ENCODE data around the gene KIF4A.
A peak's percentile ranks its signal among the peaks of the same experiment; 100 is the strongest.
"Not testable (repeated sequence)": the region's sequence is repeated elsewhere in the genome, so short reads cannot be mapped to it uniquely, and the experiment has no call there.

Gene KIF4A

GRCh38 chrX:70398899-70399298 is 109.0 kb downstream of the KIF4A start:
- peak; percentile 3 for DNase-seq

GRCh38 chrX:70400181-70400580 is 110.3 kb downstream of the KIF4A start:
- not testable (repeated sequence) for DNase-seq

- no peak for DNase-seq
Observed at GRCh38 chrX:70402721-70403120, 112.8 kb downstream of the KIF4A start.

- DNase-seq = no peak
Observed at GRCh38 chrX:70405003-70405402, 115.1 kb downstream of the KIF4A start.

- DNase-seq = no peak
Observed at GRCh38 chrX:70410921-70411320, 121.0 kb downstream of the KIF4A start.

- DNase-seq = no peak
Observed at GRCh38 chrX:70411475-70411874, 121.6 kb downstream of the KIF4A start.

GRCh38 chrX:70421618-70422017 is 131.7 kb downstream of the KIF4A start:
- no peak for DNase-seq

- peak; percentile 34 for DNase-seq
Observed at GRCh38 chrX:70422851-70423341, 133.0 kb downstream of the KIF4A start, which contains the start of gene GDPD2. GDPD2 (plus strand) TSS chrX:70423314; CDS start chrX:70424985, 1,671 bp downstream.

- no peak for DNase-seq
Observed at GRCh38 chrX:70423936-70424675, 134.2 kb downstream of the KIF4A start.

GRCh38 chrX:70424801-70425200 is 134.9 kb downstream of the KIF4A start:
- DNase-seq = no peak

- no peak for DNase-seq
Observed at GRCh38 chrX:70426286-70427278, 136.7 kb downstream of the KIF4A start.

GRCh38 chrX:70427365-70427764 is 137.5 kb downstream of the KIF4A start:
- no peak for DNase-seq

GRCh38 chrX:70429759-70430158 is 139.9 kb downstream of the KIF4A start:
- DNase-seq = no peak

- DNase-seq = no peak
Observed at GRCh38 chrX:70432936-70433847, 143.3 kb downstream of the KIF4A start.

- peak; percentile 36 for DNase-seq
Observed at GRCh38 chrX:70433848-70434351, 144.0 kb downstream of the KIF4A start.

GRCh38 chrX:70434352-70434866 is 144.5 kb downstream of the KIF4A start:
- peak; percentile 77 for DNase-seq

GRCh38 chrX:70434914-70435586 is 145.1 kb downstream of the KIF4A start:
- peak; percentile 62 for DNase-seq

GRCh38 chrX:70436343-70436742 is 146.4 kb downstream of the KIF4A start:
- peak; percentile 15 for DNase-seq

- no peak for DNase-seq
Observed at GRCh38 chrX:70437011-70437410, 147.1 kb downstream of the KIF4A start.

- DNase-seq = no peak
Observed at GRCh38 chrX:70437921-70438665, 148.2 kb downstream of the KIF4A start.

GRCh38 chrX:70439016-70439415 is 149.1 kb downstream of the KIF4A start:
- peak; percentile 21 for DNase-seq

Data from fibroblast of upper back skin (primary cell).